ENCODE results near the gene ATP5F1D.
A peak's percentile ranks its signal among the peaks of the same experiment; 100 is the strongest.

DNA sequence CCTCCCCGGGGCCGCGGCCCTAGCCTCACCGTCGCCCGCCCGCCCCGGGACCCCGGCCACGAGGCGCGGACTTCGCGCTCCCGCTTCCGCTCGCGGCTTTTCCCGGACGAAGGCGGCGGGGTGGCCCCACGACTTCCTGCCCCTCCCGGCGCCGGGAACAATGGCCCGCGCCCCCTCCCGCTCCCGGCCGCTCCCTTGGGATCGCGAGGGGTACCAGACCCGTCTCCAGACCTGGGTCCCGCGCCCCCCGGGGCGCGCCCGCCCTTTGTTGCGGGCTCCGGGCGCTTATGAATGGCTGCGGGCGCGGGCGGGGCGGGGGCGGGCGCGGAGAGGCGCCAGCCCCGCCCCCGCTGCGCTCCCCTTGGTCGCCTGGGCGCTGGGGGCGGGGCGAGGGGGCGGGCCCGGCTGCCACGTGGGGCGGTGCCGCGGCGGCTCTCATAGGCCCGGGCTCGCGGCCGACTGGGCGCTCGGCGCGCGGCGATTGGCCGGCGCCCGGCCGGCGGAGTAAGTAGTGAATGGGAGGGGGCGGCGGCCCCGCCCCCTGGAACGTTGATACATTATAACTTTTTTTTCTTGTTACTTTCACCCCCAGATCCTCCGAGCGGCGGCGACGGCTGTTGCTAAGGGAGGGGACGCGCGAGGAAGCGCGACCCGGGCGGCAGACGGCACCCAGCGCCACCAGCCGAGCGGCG is 7.9 kb downstream of the ATP5F1D start:
- TF ChIP-seq, protein P1, sequence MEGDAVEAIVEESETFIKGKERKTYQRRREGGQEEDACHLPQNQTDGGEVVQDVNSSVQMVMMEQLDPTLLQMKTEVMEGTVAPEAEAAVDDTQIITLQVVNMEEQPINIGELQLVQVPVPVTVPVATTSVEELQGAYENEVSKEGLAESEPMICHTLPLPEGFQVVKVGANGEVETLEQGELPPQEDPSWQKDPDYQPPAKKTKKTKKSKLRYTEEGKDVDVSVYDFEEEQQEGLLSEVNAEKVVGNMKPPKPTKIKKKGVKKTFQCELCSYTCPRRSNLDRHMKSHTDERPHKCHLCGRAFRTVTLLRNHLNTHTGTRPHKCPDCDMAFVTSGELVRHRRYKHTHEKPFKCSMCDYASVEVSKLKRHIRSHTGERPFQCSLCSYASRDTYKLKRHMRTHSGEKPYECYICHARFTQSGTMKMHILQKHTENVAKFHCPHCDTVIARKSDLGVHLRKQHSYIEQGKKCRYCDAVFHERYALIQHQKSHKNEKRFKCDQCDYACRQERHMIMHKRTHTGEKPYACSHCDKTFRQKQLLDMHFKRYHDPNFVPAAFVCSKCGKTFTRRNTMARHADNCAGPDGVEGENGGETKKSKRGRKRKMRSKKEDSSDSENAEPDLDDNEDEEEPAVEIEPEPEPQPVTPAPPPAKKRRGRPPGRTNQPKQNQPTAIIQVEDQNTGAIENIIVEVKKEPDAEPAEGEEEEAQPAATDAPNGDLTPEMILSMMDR (IDR thresholded peaks at IDR 0.05; ENCODE audit: insufficient read depth, low read length) = no peak
- TF ChIP-seq, protein P2, sequence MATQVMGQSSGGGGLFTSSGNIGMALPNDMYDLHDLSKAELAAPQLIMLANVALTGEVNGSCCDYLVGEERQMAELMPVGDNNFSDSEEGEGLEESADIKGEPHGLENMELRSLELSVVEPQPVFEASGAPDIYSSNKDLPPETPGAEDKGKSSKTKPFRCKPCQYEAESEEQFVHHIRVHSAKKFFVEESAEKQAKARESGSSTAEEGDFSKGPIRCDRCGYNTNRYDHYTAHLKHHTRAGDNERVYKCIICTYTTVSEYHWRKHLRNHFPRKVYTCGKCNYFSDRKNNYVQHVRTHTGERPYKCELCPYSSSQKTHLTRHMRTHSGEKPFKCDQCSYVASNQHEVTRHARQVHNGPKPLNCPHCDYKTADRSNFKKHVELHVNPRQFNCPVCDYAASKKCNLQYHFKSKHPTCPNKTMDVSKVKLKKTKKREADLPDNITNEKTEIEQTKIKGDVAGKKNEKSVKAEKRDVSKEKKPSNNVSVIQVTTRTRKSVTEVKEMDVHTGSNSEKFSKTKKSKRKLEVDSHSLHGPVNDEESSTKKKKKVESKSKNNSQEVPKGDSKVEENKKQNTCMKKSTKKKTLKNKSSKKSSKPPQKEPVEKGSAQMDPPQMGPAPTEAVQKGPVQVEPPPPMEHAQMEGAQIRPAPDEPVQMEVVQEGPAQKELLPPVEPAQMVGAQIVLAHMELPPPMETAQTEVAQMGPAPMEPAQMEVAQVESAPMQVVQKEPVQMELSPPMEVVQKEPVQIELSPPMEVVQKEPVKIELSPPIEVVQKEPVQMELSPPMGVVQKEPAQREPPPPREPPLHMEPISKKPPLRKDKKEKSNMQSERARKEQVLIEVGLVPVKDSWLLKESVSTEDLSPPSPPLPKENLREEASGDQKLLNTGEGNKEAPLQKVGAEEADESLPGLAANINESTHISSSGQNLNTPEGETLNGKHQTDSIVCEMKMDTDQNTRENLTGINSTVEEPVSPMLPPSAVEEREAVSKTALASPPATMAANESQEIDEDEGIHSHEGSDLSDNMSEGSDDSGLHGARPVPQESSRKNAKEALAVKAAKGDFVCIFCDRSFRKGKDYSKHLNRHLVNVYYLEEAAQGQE (IDR thresholded peaks at IDR 0.05; ENCODE audit: insufficient replicate concordance, low read depth) = no peak
- TF ChIP-seq POLR2AphosphoS5 (IDR thresholded peaks at IDR 0.05; ENCODE audit: low read depth) = peak; percentile 77
- peak; percentile 16; the same call in 1 of the 2 replicates for TF ChIP-seq GABPA (IDR thresholded peaks at IDR 0.05; ENCODE audit: low read depth)
- TF ChIP-seq SPI1 (IDR thresholded peaks at IDR 0.05; ENCODE audit: borderline replicate concordance, low read depth) = no peak

Measured in HL-60 (cell line).